HFF-Myc (cell line): ENCODE data around the gene HSPBAP1.
"Not testable (repeated sequence)": the region's sequence is repeated elsewhere in the genome, so short reads cannot be mapped to it uniquely, and the experiment has no call there.

Experiments
- DNase-seq: peaks from one replicate; pipeline ENCODE4 v3.0.0-alpha.2; 2011; ENCODE audit warnings: low read depth; ENCODE audit errors: extremely low read depth
- H3K4me3 ChIP-seq: replicated peaks from 2 replicates; pipeline ENCODE4 v1.5.1; 2011; ENCODE audit warnings: low read depth, mild to moderate bottlenecking, control low read depth, low read length
- TF ChIP-seq, protein P1 (sequence below): IDR thresholded peaks from 2 replicates; pipeline ENCODE4 v1.5.1; 2012; ENCODE audit warnings: mild to moderate bottlenecking, low read depth, low read length, control low read depth; ENCODE audit errors: missing control alignments

Gene HSPBAP1

DNA sequence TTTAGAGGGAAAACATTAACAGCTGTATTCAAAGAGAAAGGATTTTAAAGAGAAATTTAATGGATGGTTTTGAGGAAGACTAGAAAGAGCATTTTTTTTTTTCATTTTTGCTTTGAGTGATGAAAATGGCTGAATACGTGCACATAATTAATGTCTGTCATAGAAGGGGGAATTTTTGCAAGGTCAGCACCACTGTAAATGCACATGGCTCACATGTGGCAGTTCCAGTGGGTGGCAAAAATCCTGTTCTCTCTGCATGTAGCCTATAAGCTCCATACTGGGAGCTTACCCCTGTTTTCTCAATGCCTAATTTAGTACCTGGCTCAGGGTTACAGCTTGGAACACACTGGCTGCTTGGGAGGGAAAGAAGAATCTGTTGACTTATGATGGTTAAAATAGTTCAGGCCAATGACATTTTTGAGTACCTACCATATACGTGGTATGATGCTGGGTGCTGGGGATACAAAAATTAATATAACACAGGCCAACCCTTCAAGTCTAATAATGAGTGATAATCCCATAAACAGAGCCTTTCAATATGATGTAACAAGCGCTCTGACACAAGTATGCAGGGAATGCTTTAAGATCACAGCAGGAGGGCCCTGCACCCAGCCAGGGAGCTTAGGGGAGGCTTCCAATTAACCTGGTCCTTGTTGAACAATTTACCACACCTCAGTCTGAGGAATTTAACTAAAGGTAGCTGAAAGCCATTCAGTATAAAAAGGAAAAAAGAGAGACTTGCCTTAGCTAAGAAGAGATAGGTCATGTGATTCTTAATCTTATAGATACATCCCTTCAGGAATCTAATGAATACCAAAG, 33.0 kb downstream of the HSPBAP1 start:
- H3K4me3 ChIP-seq: no peak overlapping the region
- no peak for DNase-seq
- TF ChIP-seq, protein P1, sequence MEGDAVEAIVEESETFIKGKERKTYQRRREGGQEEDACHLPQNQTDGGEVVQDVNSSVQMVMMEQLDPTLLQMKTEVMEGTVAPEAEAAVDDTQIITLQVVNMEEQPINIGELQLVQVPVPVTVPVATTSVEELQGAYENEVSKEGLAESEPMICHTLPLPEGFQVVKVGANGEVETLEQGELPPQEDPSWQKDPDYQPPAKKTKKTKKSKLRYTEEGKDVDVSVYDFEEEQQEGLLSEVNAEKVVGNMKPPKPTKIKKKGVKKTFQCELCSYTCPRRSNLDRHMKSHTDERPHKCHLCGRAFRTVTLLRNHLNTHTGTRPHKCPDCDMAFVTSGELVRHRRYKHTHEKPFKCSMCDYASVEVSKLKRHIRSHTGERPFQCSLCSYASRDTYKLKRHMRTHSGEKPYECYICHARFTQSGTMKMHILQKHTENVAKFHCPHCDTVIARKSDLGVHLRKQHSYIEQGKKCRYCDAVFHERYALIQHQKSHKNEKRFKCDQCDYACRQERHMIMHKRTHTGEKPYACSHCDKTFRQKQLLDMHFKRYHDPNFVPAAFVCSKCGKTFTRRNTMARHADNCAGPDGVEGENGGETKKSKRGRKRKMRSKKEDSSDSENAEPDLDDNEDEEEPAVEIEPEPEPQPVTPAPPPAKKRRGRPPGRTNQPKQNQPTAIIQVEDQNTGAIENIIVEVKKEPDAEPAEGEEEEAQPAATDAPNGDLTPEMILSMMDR: no peak

DNA sequence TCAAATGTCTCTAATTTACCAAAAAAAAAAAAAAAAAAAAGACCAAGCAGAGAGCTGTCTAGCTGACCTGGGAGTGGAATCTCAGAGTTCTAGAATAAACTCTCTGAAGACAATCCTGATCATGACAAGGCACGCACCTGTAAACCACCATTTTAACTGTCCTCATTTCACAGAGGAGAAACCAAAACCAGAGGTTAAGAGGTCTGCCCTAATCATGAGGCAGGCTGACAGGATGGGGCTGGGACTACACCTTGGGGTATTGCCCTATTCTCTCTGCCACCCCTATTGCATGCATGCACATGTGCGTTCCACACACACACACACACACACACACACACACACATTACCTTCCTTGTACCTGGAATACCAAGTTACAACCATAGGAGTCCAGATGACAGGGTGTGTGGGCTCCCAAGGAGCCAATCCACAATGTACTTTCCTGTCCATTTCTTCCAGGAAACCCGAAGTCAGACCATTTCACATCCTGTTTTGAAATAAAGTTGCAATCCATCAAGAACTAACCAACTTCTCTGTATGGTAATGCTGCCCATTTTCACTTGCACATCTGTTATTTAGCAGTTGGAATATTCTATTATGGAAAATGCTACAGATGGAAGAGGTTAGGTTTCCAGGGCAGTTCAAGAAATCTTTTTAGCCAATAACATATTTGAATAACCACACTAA, 34.6 kb downstream of the HSPBAP1 start:
- no peak for DNase-seq
- TF ChIP-seq, protein P1: no peak
- H3K4me3 ChIP-seq: no peak overlapping the region

GRCh38 chr3:122755491-122755890, 38.1 kb downstream of the HSPBAP1 start:
- TF ChIP-seq, protein P1: no peak
- H3K4me3 ChIP-seq: no peak overlapping the region
- DNase-seq: no peak

DNA sequence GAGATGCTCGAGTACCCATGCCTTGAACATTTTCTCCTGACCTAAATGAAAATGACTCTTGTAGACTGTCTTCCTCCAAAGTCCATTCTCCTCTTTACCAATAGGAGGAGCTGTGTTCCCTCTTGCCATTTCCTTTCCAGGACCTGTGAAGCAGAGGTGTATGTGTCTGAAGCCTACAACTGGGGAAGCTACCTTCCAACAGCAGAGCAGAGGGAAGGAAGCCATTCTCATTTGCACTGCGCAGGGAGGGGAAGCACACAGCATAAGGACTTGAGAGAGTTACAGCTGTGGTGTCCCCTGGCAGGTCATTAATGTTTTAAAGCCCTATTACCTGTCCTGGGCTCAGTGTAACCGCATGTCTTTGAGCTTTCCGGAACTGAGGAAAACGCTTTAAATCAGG, 38.7 kb downstream of the HSPBAP1 start:
- DNase-seq: no peak
- H3K4me3 ChIP-seq: no peak overlapping the region
- TF ChIP-seq, protein P1: peak; percentile 76

DNA sequence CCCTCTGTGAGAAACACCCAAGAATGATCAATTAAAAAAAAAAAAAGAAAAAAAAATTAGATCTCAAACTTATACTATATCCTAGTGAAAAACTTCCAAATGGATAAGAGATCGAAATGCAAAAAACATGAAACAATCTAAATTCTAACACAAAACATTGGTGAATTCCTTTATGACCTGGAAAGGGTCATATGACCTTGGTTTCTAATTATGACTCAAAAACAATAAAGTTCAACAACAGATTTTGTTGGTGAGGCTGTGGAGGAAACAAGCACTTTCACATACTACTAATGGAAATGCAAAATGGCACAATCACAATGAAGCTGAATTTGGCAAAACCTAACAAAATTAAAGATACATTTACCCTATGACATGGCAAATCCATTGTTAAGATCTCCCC, 45.3 kb downstream of the HSPBAP1 start:
- TF ChIP-seq, protein P1: no peak
- DNase-seq: no peak
- no peak overlapping the region for H3K4me3 ChIP-seq

DNA sequence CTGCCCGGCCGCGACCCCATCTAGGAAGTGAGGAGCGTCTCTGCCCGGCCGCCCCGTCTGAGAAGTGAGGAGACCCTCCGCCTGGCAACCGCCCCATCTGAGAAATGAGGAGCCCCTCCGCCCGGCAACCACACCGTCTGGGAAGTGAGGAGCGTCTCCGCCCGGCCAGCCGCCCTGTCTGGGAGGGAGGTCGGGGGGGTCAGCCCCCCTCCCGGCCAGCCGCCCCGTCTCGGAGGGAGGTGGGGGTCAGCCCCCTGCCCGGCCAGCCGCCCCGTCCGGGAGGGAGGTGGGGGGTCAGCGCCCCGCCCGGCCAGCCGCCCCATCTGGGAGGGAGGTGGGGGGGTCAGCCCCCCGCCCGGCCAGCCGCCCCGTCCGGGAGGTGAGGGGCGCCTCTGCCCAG, 46.3 kb downstream of the HSPBAP1 start:
- DNase-seq, H3K4me3 ChIP-seq: not testable (repeated sequence)

- TF ChIP-seq, protein P1: no peak
- H3K4me3 ChIP-seq: no peak overlapping the region
- DNase-seq: no peak
These were observed 48.1 kb downstream of the HSPBAP1 start for GRCh38 chr3:122745369-122746021.
